Retina (tissue), 1 donor: Measurements from ENCODE around the gene WASL.
"Not testable (repeated sequence)": the region's sequence is repeated elsewhere in the genome, so short reads cannot be mapped to it uniquely, and the experiment has no call there.

Experiments used
- DNase-seq: peaks from one replicate; pipeline ENCODE4 v3.0.0-alpha.2; 2016

The WASL gene

DNA sequence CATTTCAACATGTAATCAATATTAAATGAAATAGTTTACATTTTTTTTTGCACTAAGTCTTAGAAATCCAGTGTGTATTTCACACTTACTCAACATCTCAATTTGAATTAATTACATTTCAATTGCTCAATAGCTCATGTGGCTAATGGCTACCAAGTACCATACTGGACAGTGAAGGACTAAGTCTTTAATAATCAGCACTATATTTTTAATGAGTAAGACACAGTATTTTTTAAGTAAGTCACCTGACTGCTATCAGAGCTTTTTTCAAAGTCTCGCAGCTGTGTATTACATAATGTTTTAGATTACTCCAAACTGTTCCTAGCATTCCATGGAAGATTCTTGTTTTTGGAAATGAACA lies 19.6 kb downstream of the WASL start:
- DNase-seq = no peak

DNA sequence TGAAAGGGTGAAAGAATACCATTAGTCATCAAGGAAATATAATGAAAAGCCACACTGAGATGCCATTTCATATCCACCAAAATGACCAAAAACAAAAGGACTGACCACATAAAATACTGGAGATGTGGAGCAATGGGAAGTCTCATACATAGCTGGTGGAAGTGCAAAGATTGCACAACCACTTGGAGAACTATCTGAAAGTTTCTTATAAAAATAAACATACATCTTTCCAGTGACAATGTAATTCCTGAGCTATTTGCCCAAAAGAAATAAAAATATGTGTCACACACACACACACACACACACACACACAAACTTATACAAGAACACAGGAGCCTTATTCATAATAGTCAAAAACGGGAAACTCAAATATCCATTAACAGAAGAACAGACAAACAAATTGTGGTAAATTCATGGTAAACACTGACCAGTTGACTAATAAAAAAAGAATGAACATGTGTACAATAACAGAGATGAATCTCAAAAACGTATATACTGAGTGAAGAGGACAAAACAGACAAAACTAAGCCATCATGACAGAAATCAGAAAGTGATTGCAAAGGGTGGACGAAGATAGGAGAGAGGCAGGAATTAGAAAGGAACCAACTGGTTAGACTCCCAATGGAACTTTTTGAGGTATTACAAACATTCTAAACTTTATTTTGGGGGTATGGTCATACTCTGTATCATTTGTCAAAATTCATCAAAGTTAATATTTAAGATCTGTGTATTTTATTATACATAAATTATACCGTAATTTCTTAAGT lies 21.5 kb downstream of the WASL start:
- DNase-seq = no peak

DNA sequence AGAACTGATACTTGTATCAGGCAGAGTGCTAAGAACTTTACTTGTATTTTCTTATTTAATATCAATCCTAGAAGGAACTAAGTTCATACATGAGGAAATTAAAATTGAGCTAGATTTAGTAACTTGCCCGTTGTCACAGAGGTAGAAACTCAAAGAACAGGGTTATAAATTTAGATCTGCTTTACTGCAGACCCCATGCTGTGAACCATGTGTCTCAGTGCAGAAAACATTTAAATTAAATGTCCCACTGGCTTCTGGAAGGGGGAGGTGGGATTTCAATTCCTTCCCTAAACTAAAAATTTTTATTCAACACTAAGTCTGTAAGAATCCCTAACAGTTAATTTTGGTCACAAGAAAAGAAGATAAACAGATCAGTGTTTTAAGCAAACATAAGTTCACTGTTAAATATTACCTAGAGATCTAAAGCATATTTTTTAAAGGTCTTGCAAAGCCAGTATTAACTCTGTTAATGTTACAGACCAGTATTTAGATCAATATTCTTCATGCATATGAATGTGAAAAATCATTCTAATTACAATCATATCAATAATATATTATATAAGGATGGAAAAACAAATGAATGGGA lies 23.1 kb downstream of the WASL start:
- no peak for DNase-seq

DNA sequence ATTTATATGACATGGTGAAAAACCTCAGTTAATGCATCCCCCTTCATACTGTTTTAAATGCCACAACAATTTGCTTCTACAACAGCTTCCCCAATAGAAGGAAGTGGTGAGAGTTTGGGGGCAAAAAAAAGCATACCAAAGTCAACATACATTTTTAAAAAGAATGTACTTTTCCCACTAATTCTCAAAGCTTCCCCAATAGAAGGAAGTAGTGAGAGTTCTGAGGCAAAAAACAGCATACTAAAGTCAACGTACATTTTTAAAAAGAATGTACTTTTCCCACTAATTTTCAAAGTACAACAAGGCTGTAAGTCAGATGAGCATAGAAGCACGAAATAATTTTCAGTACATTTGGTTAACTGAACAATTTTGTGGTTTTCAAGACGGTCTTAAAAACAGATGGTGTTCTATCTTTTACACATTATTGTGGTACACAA lies 24.0 kb downstream of the WASL start:
- no peak for DNase-seq

DNA sequence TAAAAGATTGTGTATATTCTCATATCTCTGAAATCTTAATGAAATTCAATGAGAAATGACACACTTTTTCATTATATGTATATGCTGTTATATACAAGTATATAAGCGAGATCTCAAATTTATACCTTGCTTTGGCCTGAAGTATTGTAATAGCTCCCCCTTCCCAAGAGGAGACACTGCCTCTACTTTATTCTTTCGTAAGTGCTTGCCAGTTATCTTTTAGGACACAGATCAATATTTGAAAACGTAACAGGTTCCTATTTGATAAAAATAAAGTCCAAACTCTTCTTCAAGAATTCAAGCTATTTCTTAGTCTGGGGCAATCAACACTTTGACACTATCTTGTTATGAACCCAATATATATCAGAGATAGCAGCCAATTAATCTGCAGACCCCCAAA lies 24.9 kb downstream of the WASL start:
- DNase-seq = no peak

DNA sequence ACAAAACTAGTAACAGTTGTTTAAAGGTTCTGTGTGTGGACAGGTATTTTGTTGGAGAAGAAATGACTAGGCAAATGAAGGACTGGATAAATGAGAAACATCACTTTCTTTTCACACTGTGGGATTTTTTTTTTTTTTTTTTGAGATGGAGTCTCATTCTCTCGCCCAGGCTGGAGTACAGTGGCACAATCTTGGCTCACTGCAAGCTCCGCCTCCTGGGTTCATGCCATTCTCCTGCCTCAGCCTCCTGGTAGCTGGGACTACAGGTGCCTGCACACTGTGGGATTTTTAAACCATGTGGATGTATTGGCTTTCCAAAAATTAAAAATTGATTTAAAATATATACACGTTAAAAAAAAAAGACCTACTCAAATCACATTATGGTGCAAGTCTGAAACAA lies 28.3 kb downstream of the WASL start:
- not testable (repeated sequence) for DNase-seq

DNA sequence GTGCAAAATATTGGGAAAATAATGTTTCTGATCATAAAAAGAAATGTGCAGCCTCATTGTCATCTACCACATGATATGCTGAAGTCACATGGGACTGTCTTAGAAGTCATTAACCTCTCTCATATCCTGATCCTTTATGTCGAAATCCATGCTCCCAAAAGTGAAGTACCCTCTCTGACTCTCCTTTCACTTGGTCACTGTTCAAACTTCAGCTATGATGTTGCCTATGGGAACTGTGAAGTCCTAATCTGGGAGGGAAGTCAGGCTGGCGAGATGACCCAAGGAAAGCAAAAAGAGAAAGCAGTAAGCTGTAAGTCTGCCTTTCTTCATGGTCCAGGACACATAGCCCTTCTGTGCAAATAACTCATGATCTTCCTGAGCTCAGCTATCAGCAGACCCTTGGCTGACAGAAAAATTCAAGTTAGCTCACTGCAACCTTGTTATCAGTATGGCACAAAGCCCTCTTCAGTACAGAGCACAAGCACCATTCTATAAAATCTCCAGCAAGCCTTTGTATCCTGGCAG lies 29.5 kb downstream of the WASL start:
- DNase-seq = no peak

DNA sequence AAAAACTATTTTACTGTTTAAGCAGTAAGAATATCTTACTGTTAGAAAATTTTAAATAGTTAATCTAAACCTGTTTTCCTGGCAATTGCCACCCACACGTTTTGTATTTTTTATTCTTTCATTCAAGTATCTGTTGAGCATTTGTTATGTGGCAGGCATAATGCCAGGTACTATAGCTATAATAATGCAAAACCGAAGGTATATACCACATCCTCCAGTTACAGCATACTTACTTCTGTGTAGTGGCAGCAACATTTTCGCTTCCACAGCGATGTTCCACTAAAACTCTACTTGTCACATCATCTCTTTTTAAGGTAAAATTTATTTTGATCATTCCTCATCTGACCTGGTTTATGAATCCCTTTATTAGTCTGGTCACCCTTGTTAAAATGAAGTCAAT lies 30.0 kb downstream of the WASL start:
- DNase-seq = no peak

DNA sequence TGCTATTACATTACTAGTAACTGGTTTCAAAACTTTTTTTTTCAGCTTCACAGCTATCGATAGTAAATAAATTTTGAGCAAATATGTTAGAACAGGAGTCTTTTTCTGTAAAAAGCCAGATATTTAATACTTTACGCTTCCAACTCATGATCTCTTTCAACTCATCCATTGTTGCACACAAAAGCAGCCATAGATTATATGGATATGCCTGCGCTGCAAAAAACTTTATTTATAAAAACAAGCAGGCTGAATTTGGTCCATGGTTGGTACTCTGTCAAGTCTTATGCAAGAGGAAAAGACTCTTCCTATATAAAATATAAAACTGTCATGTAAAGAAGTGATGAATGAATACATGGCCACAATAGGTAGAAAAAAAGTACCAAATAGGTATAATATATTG lies 31.1 kb downstream of the WASL start:
- DNase-seq = no peak

DNA sequence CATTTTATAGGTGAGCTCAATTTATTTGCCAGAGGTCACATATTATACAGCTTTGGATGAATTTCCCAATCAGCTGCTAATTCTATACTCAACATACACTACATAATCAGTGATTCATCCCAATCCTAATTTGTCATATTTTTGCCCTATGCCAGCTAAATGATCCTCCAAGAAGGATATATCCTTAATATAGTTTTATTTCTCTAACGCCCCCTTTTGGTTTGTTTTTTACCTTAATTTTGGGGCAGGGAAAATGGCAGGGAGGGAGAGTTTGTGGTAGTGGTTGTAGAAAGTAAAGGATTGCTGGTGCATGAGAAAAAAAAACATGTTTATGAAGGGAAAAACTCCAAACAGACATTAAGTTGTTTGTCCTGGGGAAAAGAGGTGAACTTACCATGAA lies 31.9 kb downstream of the WASL start:
- DNase-seq = no peak

DNA sequence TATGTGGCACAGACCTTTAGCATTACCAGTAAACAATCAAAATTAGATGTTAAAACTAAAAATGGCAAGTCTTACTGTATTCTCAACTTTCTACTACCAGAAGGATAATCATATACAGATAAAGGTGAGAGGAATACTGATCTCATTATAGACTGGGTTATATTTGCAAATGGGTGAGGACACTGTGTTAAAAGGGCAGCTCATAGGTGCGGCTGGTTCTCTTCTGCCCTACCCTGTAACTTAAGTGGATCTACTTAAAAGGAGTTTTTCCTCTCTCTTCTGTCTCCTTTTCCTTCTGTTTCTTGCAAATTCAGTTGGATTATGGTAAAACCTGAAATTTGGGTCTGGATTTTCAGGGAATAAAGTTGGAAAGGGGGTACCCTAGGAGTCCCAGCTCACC lies 33.0 kb downstream of the WASL start:
- no peak for DNase-seq

DNA sequence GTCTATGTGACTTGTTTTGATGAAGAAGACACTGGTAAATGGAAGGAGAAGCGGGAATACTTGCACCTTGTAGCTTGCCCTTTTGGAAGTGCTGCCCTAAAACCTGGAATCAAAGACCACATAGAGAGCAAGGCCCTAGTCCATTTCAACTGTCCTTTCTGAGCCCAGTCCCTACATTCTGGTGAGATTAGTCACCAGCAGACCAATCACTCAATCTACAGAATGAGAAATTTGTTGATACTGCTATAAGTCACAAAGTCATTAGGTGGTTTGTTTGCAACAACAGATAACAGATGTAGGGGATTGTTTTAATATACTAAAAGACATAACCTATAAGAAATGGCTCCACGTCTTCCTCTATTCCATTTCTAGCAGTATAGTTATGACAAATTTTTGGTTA lies 33.6 kb downstream of the WASL start:
- no peak for DNase-seq

DNA sequence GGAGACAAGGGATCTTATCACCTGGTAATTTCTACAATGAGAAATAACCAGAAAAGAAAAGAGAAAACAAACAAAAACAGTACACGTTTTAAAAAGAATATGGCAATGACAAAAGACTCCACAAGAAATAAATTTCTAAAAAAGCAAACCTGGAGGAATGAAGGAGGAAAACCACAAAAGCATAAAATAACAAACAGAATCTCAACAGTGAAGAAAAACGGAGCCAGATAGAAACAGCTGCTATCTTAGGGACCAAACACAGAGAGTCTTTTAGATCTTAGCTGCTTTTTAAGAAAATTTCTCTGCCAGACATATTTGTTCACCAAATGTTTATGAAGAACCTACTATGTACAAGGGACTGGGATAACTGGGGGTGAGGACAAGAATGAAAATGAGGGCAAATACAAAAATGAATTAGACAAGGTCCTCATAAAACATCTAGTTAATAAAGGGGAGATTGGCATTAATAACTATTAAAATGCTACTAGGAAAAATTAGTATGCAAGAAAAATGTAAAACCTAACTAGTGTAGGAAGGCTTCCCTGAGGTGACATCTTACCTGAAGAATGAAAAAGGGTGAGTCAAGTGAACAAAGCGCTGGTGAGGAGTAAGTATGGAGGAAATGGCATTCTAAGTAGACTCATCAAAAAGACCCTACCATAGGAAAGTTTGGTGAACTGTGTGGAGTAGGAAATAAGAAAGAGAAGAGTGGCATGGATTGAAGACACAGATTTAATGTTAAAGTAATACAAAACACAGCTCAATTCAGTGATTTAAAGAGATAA lies 34.3 kb downstream of the WASL start:
- DNase-seq = no peak

DNA sequence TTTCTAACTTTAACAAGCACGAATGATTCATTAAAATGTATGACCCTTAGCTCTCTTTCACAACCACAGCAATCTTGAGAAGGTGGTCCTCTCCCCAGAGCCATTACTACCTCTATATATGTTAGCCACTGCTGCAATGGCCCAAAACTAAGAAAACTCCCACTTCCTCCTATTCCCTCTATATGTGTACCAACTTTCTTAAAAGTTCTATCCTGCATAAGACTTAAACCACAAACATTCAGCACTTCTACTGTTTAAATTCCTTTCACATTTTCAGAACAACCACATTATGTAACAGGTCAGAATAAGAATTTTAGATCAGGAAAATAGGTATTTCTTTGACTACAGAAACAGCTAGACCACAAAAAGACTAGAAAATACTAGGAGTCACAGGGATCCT lies 36.2 kb downstream of the WASL start:
- DNase-seq = no peak

DNA sequence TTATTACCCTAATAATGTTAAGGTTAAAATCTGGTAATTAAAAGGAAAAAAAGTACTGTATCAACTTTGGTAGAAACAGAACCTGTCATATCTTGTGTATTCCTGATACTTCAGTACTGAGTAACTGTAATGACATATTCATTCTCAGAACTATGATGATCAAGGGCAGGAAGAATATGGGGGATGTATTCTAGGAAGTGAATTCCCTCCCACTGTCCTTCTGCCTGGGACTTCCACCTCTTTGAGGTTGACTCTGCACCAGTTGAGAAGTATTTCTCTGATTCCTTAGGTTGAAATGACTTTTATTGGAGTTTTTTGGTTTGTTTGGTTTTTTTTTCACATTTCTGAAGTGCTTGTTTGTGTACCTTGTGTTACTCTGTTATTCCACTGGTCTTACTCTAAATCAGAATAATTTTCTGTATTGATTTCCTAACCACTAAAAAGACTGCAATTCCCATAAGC lies 36.9 kb downstream of the WASL start:
- no peak for DNase-seq

DNA sequence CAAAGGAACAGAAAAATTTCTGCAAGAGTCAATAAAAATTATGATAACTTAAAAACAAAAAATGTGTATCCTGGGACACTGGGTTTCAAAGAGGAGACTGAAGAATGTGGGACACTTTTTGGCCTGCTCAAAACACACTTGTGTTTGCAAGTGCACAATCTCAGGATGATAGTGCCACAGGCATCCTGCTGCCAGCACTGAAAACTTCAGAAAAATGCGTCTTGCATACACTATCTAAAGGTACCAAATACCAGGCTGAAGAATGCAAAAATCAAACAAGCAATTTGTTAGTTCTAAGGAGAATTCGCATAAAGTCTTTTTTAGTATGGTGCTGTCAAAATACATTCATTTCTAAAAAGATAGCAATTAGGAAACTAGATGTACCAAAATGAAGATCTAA lies 38.1 kb downstream of the WASL start:
- no peak for DNase-seq

DNA sequence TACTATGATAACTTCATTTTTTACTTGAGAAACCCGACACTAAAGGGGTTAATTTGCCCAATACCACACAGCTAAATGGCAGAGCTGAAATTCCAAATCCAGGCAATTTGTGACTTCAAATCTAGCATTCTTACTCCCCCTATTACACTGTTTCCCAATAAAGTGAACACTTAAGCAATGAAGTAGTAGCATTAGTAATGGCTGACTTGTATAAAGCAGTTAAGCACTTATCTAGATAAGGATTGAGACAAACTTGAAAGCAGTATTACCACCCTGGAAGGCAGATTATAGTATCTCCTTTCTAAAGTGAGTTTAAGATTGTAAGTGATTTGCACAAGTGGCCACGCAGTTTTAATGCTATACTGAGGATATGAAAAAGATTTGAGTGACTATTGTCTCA lies 39.3 kb downstream of the WASL start:
- no peak for DNase-seq

DNA sequence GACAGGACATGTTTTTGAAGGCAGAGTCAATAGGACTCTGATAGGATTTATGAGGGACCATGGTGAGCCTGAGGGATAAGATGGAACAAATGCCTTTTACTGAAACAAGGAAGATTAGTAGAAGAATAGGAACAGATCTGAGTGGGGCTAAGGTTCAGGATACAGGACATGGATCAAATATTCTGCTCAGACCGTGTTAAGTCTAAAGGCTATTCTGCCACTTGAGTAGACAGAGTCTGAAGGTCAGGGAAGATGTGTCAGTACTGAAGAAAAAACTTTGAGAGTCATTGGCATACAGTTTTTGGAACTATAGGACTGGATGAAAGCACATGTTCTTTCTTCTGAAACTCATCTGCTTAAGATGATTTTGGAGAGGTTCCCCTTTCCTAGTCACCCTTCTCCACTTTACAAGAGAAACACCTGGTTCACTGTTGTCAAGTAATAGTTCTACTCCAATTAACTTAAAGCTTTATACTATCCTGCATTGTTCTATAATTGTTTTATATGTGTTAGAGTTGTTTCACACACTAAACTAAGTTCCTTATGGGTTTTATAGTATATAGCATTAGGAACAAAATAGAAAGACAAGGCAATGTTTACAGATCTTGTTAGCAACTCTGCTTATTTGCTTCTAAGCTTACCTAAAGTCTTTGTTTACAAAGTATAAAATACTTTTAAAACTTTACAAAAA lies 43.4 kb downstream of the WASL start:
- no peak for DNase-seq

DNA sequence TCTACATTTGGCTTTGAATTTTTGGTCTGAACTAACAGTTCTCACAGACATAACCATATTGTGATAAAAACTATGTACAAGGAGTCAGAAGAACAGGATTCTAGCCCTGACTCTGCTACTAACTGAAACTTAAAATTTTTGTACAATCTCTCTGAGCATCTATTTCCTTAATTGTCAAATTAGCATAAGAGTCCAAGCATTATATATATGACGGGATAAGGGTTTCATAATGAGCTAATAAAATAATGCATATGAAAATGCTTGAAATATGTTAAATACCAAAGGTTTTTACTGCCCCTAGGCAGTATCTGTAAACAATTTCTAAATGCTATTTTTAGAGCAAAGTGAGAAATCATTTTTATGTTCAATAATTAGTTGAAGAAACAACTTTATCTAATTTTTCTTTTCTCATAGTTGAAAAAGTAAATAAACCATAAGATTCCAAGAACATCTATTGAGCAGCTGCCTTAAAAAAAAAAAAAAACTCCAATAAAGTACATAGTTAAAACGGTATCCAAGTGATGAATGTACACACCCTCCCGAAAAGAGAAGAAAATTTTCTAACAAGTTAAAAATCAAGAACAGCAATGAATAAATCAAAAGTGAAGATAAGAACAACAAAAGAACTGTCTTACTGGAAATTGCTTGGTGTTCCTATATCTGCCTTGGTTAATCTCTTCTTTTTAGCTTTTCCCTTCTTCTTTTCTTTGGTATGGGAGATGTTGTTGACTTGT lies 52.7 kb downstream of the WASL start:
- DNase-seq = no peak

DNA sequence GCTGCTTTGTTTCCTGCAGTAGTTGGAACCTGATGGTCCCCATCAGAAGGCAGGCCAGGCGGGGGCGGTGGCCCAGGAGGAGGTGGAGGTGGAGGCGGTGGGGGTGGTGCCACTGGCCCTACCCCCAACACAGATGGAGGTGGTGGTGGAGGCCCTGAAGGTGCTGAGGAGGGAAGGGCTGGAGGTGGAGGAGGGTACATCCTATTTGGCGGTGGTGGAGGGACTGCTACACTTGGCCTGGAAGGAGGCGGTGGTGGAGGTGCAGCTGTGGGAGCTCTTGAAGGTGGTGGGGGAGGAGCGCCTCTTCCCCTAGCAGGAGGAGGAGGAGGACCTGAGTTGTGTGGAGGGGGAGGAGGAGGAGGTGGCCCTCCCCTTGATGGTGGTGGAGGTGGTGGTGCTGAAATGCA lies 56.3 kb downstream of the WASL start:
- DNase-seq = no peak

DNA sequence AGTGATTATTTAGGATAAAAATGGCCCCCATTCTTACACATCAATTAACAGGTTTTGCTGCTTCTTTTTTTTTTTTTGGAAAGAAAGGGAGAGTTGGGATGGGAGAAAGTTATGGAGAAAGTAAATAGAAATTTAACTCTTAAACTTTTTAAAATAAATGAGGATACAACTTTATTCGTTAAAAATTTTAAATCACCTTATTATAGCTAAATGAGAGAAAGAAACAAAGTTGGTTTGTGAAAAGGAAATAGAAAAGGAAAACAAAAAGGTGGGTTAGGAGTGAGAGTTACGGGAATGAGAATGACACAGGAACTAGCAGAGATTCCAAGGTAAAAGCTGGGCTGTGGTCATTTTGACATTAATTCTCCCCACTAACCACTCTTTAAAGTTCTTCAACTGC lies 58.3 kb downstream of the WASL start:
- DNase-seq = no peak

DNA sequence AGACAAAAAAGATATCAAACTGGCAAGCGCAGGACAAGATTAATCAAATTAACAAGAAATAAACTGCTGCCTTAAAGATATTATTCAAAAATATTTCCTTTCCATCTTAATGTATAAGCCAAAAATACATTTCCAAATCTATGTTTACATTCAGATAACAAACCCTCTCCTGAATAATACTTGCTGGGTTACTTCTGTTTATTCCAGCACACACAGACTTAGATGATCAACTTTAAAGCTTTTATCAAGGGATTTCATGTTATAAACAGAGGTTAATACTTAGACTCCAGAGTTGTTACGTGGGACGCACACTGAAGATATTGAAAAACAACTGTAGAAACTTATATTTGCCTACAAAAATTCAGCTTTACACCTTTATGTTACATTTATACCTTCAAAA lies 59.6 kb downstream of the WASL start:
- no peak for DNase-seq

DNA sequence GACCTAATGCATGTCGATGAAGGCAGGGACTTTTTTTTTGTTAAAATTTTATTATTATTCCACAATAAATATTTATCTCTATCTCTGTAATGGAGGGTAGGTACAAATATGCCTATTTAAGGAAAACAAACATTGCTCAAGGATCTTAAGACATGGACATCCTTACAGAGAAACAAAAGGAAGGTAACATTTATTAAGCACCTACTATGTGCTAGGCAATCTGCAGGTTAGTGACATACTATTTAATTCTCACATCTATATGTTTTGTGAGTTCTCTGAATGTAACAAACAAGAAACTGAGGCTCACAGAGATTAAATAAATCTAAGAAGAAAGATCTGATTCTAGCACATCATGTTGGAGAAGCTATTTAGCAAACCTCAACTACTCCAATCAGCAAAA lies 61.1 kb downstream of the WASL start:
- no peak for DNase-seq
